GM12891 (cell line): ENCODE results near the gene OR3A3.

Experiments
- POLR2A ChIP-seq: IDR thresholded peaks from 2 replicates; pipeline ENCODE4 v1.6.1; 2011; ENCODE audit warnings: low read depth, low read length, control low read depth
- POLR2AphosphoS5 ChIP-seq: IDR thresholded peaks from 2 replicates; pipeline ENCODE4 v1.6.1; 2011; ENCODE audit warnings: low read depth, low read length, control low read depth
- TAF1 ChIP-seq: IDR thresholded peaks from 2 replicates; pipeline ENCODE4 v1.6.1; 2011; ENCODE audit warnings: low read depth, low read length, control low read depth

- no peak for TF ChIP-seq POLR2A
- no peak for TF ChIP-seq POLR2AphosphoS5
- no peak for TF ChIP-seq TAF1
Measured at GRCh38 chr17:3378321-3378720, 32.8 kb upstream of the OR3A3 start.
